Liver (tissue), 9 donors: ENCODE results near the gene LRRC32. TPM values are rescaled to one million over a fixed set of nuclear protein-coding genes. Genes with fewer than 3 reads are reported as not detected.

ENCODE experiments used
- DNase-seq: peaks from one replicate; pipeline ENCODE4 v3.0.0-alpha.2; 2017; ENCODE audit warnings: low spot score
- H3K27ac ChIP-seq, 2 donors: one replicate each; pipeline ENCODE4 v1.7.0; 2013; ENCODE audit warnings: inconsistent platforms in 2 of 2, low read length in 2 of 2, control low read depth in 1 of 2, low read depth in 1 of 2, mild to moderate bottlenecking in 1 of 2
- H3K27me3 ChIP-seq, 4 donors: one replicate each; pipeline versions ENCODE4 v1.6.1 to v1.7.0; 2013; ENCODE audit warnings: low read length in 3 of 4, inconsistent platforms in 1 of 4, mild to moderate bottlenecking in 1 of 4, moderate library complexity in 1 of 4; ENCODE audit not compliant: control insufficient read depth in 4 of 4, insufficient read depth in 4 of 4
- H3K36me3 ChIP-seq, 4 donors: one replicate each; pipeline versions ENCODE4 v1.6.1 to v1.7.0; 2013; ENCODE audit warnings: low read length in 3 of 4, mild to moderate bottlenecking in 3 of 4, low read depth in 1 of 4, moderate library complexity in 1 of 4; ENCODE audit not compliant: control insufficient read depth in 4 of 4, insufficient read depth in 3 of 4
- H3K4me1 ChIP-seq, 4 donors: one replicate each; pipeline versions ENCODE4 v1.6.1 to v1.7.0; 2013; ENCODE audit warnings: low read length in 3 of 4, mild to moderate bottlenecking in 3 of 4, moderate library complexity in 1 of 4; ENCODE audit not compliant: control insufficient read depth in 4 of 4, insufficient read depth in 4 of 4
- H3K4me3 ChIP-seq, 3 donors: one replicate each; pipeline versions ENCODE4 v1.6.1 to v1.7.0; 2013; ENCODE audit warnings: low read length in 3 of 3, control low read depth in 1 of 3, low read depth in 1 of 3, mild to moderate bottlenecking in 1 of 3
- H3K9ac ChIP-seq, 2 donors: one replicate each; pipeline ENCODE4 v1.7.0; 2013; ENCODE audit warnings: low read length in 2 of 2, mild to moderate bottlenecking in 2 of 2, moderate library complexity in 2 of 2, control low read depth in 1 of 2, low read depth in 1 of 2
- H3K9me3 ChIP-seq, 4 donors: one replicate each; pipeline versions ENCODE4 v1.6.1 to v1.7.0; 2013; ENCODE audit warnings: low read length in 3 of 4; ENCODE audit not compliant: control insufficient read depth in 4 of 4
- EGR1 ChIP-seq, 2 donors: IDR thresholded peaks; 2 replicates each; pipeline ENCODE4 v1.6.1; 2016 to 2018; ENCODE audit warnings: antibody characterized with exemption in 2 of 2, low read depth in 2 of 2
- FOXA1 ChIP-seq: IDR thresholded peaks from 2 replicates; pipeline ENCODE4 v1.6.1; 2016; ENCODE audit warnings: antibody characterized with exemption
- FOXA2 ChIP-seq: IDR thresholded peaks from 2 replicates; pipeline ENCODE4 v1.6.1; 2016; ENCODE audit warnings: antibody characterized with exemption
- GABPA ChIP-seq, 2 donors: IDR thresholded peaks in 1 of 2; conservative IDR thresholded peaks in 1 of 2; 2 replicates each; pipeline ENCODE4 v1.6.1; 2016; ENCODE audit warnings: antibody characterized with exemption in 2 of 2, mild to moderate bottlenecking in 1 of 2, moderate library complexity in 1 of 2
- HNF4A ChIP-seq, 2 donors: conservative IDR thresholded peaks; 2 replicates each; pipeline ENCODE4 v1.6.1; 2016; ENCODE audit warnings: antibody characterized with exemption in 2 of 2, mild to moderate bottlenecking in 2 of 2
- HNF4G ChIP-seq: IDR thresholded peaks from 2 replicates; pipeline ENCODE4 v1.6.1; 2016; ENCODE audit warnings: antibody characterized with exemption
- JUND ChIP-seq, 2 donors: IDR thresholded peaks; 2 replicates each; pipeline ENCODE4 v1.6.1; 2016; ENCODE audit warnings: antibody characterized with exemption in 2 of 2
- NR2F2 ChIP-seq: IDR thresholded peaks from 2 replicates; pipeline ENCODE4 v1.6.1; 2016; ENCODE audit warnings: antibody characterized with exemption
- RAD21 ChIP-seq, 2 donors: IDR thresholded peaks; 2 replicates each; pipeline ENCODE4 v1.6.1; 2016; ENCODE audit warnings: antibody characterized with exemption in 2 of 2, mild to moderate bottlenecking in 2 of 2
- RXRA ChIP-seq, 2 donors: IDR thresholded peaks; 2 replicates each; pipeline ENCODE4 v1.6.1; 2017 to 2018; ENCODE audit warnings: antibody characterized with exemption in 2 of 2, mild to moderate bottlenecking in 1 of 2
- SP1 ChIP-seq: IDR thresholded peaks from 2 replicates; pipeline ENCODE4 v1.6.1; 2018; ENCODE audit warnings: antibody characterized with exemption, mild to moderate bottlenecking
- TAF1 ChIP-seq: conservative IDR thresholded peaks from 2 replicates; pipeline ENCODE4 v1.6.1; 2016; ENCODE audit warnings: antibody characterized with exemption, mild to moderate bottlenecking
- YY1 ChIP-seq: IDR thresholded peaks from 2 replicates; pipeline ENCODE4 v1.6.1; 2016; ENCODE audit warnings: antibody characterized with exemption, mild to moderate bottlenecking
- WGBS: extraction: QIAGEN DNeasy Blood & Tissue Kit; methylation state at CpG from one replicate; pipeline ENCODE4 v1.1.7; 2013; 5-methylcytosine and 5-hydroxymethylcytosine counted together
- polyA plus RNA-seq, 2 donors: library from polyadenylated mRNA; stranded (reverse) in 1 of 2; unstranded in 1 of 2; fragments of 200-250 nt in 1 of 2; fragments of >200 nt in 1 of 2; fragmentation: Nextera tagmentation in 1 of 2; extraction: Ambion mirVana in 1 of 2; gene quantifications; one replicate each; pipeline versions ENCODE4 v1.2.1 to v1.2.3, GENCODE V29; 2013 to 2015
- total RNA-seq, 2 donors: library from RNA; depleted of rRNA; stranded (reverse); fragments of >200 nt; gene quantifications; one replicate each; pipeline ENCODE4 v1.2.3, GENCODE V29; 2014
- TF ChIP-seq, protein P1 (sequence below): fragments of 150-350 bp; IDR thresholded peaks from 2 replicates; pipeline ENCODE4 v1.5.1; 2017; ENCODE audit warnings: improper control_type of control experiment, low read depth, low read length; ENCODE audit not compliant: missing input control
- TF ChIP-seq, protein P2 (sequence below): IDR thresholded peaks from 2 replicates; pipeline ENCODE4 v1.6.1; 2016; ENCODE audit warnings: antibody characterized with exemption
- TF ChIP-seq, protein P3 (sequence below): IDR thresholded peaks from 2 replicates; pipeline ENCODE4 v1.6.1; 2016; ENCODE audit warnings: antibody characterized with exemption, mild to moderate bottlenecking
- TF ChIP-seq, protein P4 (sequence below): IDR thresholded peaks from 2 replicates; pipeline ENCODE4 v1.6.1; 2016; ENCODE audit warnings: antibody characterized with exemption
- TF ChIP-seq, protein P5 (sequence below): IDR thresholded peaks from 2 replicates; pipeline ENCODE4 v1.6.1; 2016; ENCODE audit warnings: antibody characterized with exemption
- donor health status: healthy.
- donor health status: healthy.
- donor health status: healthy.
- donor health status: healthy.
- donor health status: healthy.

LRRC32 gene
- total and polyA plus RNA-seq, 4 donors: 5.4 to 15.4 (median 9.3) TPM

DNA sequence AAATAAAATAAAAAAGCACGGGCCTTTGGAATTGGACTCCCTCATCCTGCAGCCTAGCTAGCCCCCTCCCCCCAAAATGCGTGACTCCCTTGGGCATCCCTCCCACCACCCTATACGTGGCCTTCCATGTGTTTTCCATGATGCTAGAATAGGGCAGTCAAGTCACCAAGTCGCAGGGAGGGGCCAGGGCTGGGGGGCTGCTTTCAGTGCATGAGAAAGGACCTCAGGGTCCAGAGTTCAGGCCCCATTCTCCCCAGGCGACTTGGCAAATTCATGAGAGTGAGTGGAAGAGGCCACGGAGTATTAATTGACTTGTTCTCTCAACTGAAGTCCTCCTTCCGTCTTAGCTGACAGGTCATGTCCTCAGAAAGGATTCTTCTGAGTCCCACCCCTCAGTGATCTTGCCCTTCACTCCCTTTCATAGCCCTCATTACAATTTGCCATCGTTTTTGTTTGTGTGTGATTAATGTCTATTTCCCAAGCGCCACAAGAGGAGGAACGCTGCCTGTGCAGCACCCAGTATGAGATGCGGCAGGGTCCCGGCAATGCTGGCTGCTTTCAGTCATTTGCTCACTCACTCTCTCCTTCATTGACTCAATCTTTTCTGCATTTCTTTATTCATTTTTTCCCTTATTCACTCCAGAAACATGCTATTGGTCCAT lies 17.4 kb downstream of the LRRC32 start:
- Histone ChIP-seq H3K27ac (peak overlapping the region in 1 of 2 donors; percentile 64), H3K4me3 (no peak overlapping the region), H3K9me3 (no peaks in the 10 kb centered on the region), H3K4me1 (peaks cover 0 to 3% (median 0%) of the 10 kb centered on the region in 4 donors), H3K9ac (no peak overlapping the region), H3K36me3 (no peaks in the 10 kb centered on the region), H3K27me3 (no peaks in the 10 kb centered on the region)
- 82% methylated on average over 12 of the region's 12 CpGs for WGBS
- TF ChIP-seq, protein P1, sequence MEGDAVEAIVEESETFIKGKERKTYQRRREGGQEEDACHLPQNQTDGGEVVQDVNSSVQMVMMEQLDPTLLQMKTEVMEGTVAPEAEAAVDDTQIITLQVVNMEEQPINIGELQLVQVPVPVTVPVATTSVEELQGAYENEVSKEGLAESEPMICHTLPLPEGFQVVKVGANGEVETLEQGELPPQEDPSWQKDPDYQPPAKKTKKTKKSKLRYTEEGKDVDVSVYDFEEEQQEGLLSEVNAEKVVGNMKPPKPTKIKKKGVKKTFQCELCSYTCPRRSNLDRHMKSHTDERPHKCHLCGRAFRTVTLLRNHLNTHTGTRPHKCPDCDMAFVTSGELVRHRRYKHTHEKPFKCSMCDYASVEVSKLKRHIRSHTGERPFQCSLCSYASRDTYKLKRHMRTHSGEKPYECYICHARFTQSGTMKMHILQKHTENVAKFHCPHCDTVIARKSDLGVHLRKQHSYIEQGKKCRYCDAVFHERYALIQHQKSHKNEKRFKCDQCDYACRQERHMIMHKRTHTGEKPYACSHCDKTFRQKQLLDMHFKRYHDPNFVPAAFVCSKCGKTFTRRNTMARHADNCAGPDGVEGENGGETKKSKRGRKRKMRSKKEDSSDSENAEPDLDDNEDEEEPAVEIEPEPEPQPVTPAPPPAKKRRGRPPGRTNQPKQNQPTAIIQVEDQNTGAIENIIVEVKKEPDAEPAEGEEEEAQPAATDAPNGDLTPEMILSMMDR: no peak
- TF ChIP-seq JUND (IDR thresholded peaks at IDR 0.05) (no peak), RXRA (IDR thresholded peaks at IDR 0.05) (no peak), NR2F2 (no peak), TAF1 (no peak), FOXA2 (no peak), SP1 (no peak), HNF4G (no peak), GABPA (IDR thresholded peaks at IDR 0.05 in 1 of 2, conservative IDR thresholded peaks at IDR 0.05 in 1 of 2) (no peak), HNF4A (conservative IDR thresholded peaks at IDR 0.05) (no peak), RAD21 (IDR thresholded peaks at IDR 0.05) (no peak), FOXA1 (no peak), EGR1 (IDR thresholded peaks at IDR 0.05; ENCODE audit: low read depth in 2 of 2) (no peak), YY1 (no peak)
- TF ChIP-seq, protein P2, sequence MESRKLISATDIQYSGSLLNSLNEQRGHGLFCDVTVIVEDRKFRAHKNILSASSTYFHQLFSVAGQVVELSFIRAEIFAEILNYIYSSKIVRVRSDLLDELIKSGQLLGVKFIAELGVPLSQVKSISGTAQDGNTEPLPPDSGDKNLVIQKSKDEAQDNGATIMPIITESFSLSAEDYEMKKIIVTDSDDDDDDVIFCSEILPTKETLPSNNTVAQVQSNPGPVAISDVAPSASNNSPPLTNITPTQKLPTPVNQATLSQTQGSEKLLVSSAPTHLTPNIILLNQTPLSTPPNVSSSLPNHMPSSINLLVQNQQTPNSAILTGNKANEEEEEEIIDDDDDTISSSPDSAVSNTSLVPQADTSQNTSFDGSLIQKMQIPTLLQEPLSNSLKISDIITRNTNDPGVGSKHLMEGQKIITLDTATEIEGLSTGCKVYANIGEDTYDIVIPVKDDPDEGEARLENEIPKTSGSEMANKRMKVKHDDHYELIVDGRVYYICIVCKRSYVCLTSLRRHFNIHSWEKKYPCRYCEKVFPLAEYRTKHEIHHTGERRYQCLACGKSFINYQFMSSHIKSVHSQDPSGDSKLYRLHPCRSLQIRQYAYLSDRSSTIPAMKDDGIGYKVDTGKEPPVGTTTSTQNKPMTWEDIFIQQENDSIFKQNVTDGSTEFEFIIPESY: no peak
- TF ChIP-seq, protein P3, sequence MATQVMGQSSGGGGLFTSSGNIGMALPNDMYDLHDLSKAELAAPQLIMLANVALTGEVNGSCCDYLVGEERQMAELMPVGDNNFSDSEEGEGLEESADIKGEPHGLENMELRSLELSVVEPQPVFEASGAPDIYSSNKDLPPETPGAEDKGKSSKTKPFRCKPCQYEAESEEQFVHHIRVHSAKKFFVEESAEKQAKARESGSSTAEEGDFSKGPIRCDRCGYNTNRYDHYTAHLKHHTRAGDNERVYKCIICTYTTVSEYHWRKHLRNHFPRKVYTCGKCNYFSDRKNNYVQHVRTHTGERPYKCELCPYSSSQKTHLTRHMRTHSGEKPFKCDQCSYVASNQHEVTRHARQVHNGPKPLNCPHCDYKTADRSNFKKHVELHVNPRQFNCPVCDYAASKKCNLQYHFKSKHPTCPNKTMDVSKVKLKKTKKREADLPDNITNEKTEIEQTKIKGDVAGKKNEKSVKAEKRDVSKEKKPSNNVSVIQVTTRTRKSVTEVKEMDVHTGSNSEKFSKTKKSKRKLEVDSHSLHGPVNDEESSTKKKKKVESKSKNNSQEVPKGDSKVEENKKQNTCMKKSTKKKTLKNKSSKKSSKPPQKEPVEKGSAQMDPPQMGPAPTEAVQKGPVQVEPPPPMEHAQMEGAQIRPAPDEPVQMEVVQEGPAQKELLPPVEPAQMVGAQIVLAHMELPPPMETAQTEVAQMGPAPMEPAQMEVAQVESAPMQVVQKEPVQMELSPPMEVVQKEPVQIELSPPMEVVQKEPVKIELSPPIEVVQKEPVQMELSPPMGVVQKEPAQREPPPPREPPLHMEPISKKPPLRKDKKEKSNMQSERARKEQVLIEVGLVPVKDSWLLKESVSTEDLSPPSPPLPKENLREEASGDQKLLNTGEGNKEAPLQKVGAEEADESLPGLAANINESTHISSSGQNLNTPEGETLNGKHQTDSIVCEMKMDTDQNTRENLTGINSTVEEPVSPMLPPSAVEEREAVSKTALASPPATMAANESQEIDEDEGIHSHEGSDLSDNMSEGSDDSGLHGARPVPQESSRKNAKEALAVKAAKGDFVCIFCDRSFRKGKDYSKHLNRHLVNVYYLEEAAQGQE: no peak
- TF ChIP-seq, protein P4, sequence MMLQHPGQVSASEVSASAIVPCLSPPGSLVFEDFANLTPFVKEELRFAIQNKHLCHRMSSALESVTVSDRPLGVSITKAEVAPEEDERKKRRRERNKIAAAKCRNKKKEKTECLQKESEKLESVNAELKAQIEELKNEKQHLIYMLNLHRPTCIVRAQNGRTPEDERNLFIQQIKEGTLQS: no peak
- TF ChIP-seq, protein P5, sequence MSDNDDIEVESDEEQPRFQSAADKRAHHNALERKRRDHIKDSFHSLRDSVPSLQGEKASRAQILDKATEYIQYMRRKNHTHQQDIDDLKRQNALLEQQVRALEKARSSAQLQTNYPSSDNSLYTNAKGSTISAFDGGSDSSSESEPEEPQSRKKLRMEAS: no peak
- no peak for DNase-seq
